GM20431 (cell line): Measurements from ENCODE around the gene C2orf81.
"Not testable (repeated sequence)": the region's sequence is repeated elsewhere in the genome, so short reads cannot be mapped to it uniquely, and the experiment has no call there.

Source experiments
- in situ Hi-C: fragments of 300-500 bp; cut with MseI, MboI; formaldehyde crosslinking; loops from one replicate; pipeline ENCODE4 v1.15.0; 2020; ENCODE audit warnings: low sequenced_read_pairs; ENCODE audit not compliant: unreplicated experiment

Gene C2orf81

GRCh38 chr2:74424995-74425406, 3.6 kb upstream of the C2orf81 start:
- in situ Hi-C loops: no loop called here

GRCh38 chr2:74424139-74424992, 2.9 kb upstream of the C2orf81 start:
- in situ Hi-C loops: no loop called here

- in situ Hi-C loops: no loop called here
These were observed 2.0 kb upstream of the C2orf81 start for GRCh38 chr2:74423231-74424095.

- in situ Hi-C loops: not testable (repeated sequence)
These were observed 846 bp downstream of the C2orf81 start for GRCh38 chr2:74420443-74421103.

- in situ Hi-C loops: no loop called here
These were observed 1.4 kb downstream of the C2orf81 start for GRCh38 chr2:74420006-74420405.

GRCh38 chr2:74419345-74419744, 2.1 kb downstream of the C2orf81 start:
- in situ Hi-C loops: no loop called here

GRCh38 chr2:74418312-74418711, 3.1 kb downstream of the C2orf81 start:
- in situ Hi-C loops: no loop called here

- in situ Hi-C loops: no loop called here
These were observed 3.7 kb downstream of the C2orf81 start for GRCh38 chr2:74417763-74418162.

GRCh38 chr2:74417197-74417596, 4.2 kb downstream of the C2orf81 start:
- in situ Hi-C loops: no loop called here

GRCh38 chr2:74416778-74417177, 4.6 kb downstream of the C2orf81 start:
- in situ Hi-C loops: no loop called here

- in situ Hi-C loops: no loop called here
These were observed 5.5 kb downstream of the C2orf81 start for GRCh38 chr2:74415762-74416395.

- in situ Hi-C loops: no loop called here
These were observed 6.3 kb downstream of the C2orf81 start for GRCh38 chr2:74414881-74415761.

- in situ Hi-C loops: no loop called here
These were observed 7.0 kb downstream of the C2orf81 start for GRCh38 chr2:74414441-74414840.

GRCh38 chr2:74413001-74413698, 8.3 kb downstream of the C2orf81 start:
- in situ Hi-C loops: no loop called here

- in situ Hi-C loops: no loop called here
These were observed 13.7 kb downstream of the C2orf81 start for GRCh38 chr2:74407682-74408081.

- in situ Hi-C loops: no loop called here
These were observed 15.4 kb downstream of the C2orf81 start for GRCh38 chr2:74406035-74406434.

GRCh38 chr2:74401891-74402290, 19.5 kb downstream of the C2orf81 start:
- in situ Hi-C loops: no loop called here

GRCh38 chr2:74399785-74400184, 21.6 kb downstream of the C2orf81 start:
- in situ Hi-C loops: no loop called here

- in situ Hi-C loops: no loop called here
These were observed 25.3 kb downstream of the C2orf81 start for GRCh38 chr2:74396149-74396548.
